ENCODE data around the gene NR2C2.
"Not testable (repeated sequence)": the region's sequence is repeated elsewhere in the genome, so short reads cannot be mapped to it uniquely, and the experiment has no call there.

NR2C2 gene

DNA sequence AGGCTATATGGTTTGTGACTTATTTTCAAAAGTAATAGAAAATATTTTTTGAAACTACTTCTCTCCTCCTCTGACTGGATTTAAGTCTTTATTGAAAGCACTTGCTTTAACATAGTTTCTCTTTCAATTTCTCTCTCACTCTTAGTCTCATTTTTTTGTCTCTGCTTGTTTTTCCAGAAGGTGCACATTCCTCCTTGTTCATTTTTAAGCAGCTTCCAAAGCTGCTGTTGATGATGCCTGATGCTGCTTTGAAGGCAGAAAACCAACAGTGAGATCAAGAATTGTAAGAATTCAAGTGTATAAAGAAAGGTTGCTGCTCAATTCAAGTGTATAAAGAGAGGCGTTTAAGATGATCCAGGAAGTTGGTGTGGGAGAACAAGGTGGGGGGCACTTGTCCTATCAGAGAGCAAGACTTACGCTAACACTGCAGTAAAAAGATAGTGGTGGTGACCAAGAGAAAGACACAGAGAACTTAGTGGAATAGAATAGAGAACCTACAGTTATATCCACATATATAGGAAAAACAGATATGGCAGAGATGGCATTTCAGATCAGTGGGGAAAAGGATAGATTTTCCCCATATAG lies 12.1 kb downstream of the NR2C2 start:
- DNase-seq (ENCODE audit: low read depth) = no peak

DNA sequence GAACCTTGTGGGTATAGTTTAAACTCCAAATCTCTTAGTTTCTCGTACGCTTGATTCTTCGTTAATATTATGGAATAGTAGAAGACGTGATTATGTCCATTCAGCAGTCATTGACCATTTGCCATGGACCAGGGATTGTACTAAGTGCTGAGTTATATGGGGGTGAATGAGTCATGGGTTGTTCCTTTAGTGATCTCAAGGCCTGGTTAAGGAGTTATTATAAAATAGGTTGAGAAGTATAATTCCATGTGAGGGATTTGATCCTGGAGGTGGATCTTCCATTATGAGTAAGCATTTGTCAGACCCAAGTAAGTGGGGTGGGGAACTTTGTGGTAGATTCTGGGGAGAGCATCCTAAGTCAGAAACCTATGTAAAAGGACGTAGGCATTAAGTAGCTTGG lies 15.4 kb downstream of the NR2C2 start:
- no peak for DNase-seq (ENCODE audit: low read depth)

DNA sequence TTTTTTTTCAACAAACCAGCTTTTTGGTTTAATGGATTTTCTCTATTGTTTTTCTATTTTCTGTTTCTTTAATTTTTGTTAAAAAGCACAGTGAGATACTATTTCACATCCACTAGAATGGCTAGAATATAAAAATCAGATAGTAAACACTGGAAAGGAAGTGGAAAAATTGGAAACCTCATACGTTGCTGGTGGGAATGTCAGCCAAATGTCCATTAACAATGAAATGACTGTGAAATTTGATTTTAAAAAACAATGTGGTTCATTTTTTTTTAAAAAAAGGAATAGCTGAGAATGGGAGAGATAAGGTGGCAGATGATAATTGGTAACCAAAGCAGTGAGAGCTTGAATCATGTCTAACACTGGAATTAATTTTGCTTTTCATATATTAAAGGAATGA lies 19.9 kb downstream of the NR2C2 start:
- no peak for DNase-seq (ENCODE audit: low read depth)

DNA sequence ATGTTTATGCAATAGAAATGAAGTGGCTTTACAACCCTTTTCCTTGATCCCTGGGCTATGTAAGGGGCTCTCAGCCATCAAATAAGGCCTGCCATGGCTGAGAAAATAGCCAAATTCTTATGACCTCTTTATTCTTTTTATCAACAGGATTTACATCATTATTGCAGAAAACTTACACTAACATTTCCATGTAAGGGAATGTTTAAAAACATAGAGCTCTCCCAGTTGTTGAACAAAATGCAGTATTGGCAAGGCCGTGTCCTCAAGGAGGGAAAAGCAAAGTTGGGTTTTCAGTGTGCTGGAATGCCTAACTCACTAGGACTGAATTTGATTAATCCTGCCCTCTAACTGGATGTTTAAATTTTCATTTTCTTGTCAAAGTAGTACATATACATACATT lies 22.3 kb downstream of the NR2C2 start:
- DNase-seq (ENCODE audit: low read depth) = no peak

DNA sequence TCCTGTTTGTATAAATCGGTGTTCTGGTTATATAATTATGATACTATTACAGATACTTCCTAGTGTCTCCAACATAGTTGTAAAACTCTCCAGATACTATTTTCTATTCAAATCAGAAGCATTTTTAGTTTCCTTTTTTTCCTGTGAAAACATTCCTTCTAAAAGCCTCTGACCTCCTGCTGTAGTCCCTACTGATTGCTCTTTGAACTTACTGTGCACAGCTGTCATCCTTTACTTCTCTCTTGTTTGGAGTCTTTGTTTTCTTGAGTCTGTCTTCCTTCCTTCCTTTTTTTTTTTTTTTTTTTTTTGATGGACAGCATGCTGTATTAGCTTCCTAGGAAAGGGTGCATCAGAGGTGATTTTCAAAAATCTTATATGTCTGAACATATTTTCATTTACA lies 28.9 kb downstream of the NR2C2 start:
- DNase-seq (ENCODE audit: low read depth) = no peak

DNA sequence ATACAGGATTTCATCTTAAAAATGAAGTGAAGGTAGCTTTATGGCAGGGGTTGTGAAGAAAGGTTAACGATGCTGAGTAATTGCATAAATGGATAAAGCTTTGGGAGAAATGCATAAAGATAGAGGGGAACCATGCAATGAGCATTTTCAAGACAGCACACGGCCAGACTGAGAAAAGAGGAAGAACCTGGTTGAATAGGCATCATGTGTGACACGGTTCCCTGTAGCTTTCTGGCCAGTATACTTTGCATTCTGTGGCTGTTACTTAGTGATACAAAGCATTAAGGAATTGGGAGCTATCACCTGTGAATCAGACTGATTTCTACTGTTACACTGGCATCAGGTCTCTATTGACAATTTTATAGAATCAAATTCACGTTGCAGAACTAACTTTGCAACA lies 33.3 kb downstream of the NR2C2 start:
- no peak for DNase-seq (ENCODE audit: low read depth)

DNA sequence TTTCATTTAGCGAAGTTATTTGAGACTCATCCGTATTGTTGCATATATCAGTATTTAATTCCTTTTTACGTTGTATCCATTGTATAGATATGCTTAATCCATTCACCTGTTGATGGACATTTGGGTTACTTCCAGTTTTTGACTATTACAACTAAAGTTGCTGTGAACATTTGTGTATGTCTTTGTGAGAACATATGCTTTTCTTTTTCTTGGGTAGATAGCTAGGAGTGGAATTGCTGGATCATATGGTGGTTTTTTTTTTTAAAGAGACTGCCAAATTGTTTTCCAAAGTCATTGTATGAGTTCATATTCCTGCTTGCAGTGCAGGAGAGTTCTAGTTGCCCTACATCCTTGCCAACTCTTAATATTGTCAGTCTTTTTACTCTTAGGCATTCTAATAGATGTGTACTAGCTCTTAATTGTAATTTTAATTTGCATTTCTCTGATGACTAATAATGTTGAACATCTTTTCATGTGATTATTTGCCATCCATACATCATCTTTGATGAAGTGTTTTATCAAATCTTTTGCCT lies 37.3 kb downstream of the NR2C2 start:
- no peak for DNase-seq (ENCODE audit: low read depth)

DNA sequence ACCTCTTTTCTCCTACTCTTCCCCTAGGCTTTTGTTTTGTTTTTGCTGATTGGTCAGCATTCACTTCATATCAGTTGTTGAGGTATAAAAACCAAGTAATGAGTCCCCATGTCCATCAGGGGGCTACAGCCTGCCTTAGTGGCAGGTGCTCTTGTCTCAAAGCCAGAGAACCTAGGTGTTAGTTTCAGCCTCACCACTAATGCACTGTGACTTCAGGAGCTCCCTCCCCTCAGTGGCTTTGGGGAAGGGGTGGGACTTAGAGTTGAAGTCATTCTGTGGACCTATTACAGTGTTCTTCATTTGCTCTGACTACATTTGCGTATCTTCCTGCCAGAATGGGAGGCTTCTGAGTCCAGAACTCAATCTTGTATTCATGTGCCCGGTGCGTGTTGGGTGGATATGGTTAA lies 41.6 kb downstream of the NR2C2 start:
- DNase-seq (ENCODE audit: low read depth) = no peak

DNA sequence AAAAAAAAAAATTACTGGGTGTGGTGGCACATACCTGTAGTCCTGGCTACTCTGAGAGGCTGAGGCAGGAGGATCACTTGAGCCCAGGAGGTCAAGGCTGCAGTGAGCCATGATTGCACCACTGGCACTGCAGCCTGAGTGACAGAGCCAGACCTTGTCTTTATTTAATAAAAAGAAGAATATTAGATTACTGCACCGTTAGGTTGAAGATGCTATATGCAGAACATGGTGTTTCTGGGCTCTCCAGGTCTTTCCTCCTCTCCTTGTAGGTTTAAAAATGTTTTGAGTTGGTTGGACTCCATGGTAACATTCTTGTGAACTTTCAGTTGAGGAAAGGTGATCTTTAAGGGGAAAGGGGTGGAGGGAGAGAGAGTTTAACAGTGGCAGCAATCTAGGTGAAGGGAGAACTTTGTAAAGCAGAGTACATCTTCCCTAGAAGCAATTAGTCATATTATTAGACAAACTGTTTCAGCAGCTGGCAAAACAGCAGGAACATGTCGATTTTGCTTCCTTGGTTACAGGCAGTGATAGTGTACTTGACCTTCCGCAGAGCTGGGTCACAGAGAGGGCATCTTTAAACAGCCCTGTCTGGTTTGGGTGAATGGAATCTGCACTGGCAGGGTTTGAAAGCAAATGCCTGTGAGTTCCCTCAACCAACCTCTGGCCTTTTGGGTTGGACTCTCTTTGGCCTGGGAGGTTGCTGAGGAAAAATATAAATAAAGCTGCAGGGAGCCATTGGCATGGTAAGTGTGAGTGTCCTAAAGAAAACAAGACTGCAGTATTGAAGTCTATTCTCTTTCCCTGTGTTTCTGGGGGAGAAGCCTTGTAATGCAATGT lies 42.8 kb downstream of the NR2C2 start:
- DNase-seq (ENCODE audit: low read depth) = no peak

DNA sequence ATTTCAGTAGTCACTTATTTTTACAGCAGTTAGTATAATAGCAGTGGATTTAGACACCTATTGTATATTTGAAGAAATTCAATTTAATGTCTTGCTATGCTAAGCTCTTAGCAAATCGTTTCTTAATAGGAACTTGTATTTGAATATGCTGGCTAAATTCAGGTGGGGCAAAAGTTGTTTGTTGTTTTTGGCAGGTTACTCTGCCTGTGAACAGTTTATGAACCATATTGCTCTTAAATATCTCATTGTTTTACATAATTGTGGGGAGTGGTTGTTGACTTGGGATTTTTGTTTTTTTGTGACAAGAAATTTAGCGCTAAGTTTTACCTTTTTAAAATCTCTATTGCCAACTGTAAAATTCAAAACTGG lies 43.4 kb downstream of the NR2C2 start:
- DNase-seq (ENCODE audit: low read depth) = no peak

DNA sequence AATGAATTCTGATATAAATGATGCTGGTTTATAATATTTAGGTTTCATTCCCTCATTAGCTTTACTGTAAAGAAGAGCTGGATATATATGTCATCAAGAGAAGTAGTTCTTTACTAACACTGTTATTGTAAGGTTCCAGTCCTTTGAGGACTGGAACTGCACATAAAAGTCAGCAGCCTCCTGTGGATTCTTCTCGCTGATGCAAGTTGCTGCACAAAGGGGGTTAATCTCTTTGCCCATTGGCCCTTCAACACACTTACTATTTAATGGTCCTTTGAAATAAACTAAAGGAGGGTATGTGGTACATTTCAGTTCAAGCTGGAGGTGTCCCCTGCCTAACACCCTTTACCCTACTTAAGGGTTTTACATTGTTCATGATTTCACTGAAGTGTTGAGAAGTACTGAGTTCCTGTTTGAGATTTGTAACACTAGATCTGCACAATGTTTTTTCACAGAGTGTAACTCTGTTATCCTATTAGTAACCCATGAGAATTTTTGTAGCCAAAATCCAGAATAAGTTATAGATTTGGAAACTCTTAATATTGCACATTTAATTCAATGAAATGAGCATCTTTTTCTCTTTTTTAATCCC lies 43.9 kb downstream of the NR2C2 start:
- DNase-seq (ENCODE audit: low read depth) = no peak

DNA sequence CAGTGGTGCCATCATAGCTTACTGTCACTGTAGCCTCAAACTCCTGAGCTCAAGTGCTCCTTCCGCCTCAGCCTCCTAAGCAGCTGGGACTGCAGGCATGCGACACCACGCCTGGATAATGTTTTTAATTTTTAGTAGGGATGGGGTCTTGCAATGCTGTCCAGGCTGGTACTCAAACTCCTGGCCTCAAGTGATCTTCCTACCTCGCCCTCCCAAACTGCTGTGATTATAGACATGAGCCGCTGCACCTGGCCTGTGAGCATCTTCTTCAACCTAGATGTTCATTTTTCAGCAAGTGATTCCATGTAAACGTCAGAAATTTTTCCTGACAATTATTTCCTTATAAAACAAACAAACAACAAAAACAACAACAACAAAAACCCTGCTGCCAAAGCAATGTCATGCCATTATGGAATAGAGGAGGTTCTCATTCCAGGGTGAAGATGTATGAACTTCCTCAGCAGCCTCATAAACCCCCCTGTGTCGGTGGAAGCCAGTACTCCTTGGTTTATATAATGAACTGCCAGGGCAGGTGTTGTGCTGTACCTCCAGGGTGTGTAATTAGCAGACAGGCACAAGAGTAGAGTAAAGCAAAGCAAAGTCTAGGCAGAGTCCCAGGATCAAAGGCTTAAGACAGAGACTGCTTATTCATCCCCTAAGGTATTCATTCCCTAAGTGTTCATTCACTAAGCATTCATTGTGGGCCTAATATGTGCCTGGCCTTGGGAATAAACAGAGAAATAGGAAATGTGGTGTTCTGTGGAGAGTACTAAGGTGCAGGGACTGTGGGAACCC lies 44.6 kb downstream of the NR2C2 start:
- DNase-seq (ENCODE audit: low read depth) = no peak

DNA sequence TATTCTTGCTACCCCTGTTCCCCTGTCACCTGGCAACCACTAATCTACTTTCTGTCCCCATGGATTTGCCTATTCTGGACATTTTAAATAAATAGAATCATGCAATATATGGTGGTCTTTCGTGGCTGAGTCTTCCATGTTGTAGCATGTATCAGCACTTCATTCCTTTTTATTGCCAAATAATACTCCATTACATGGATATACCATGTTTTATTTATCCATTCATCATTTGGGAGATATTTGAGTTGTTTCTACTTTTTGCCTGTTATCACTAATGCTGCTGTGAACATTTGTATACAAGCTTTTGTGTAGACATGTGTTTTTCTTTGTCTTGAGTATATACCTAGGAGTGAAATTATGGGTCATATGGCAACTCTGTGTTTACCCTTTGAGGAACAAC lies 50.6 kb downstream of the NR2C2 start:
- no peak for DNase-seq (ENCODE audit: low read depth)

DNA sequence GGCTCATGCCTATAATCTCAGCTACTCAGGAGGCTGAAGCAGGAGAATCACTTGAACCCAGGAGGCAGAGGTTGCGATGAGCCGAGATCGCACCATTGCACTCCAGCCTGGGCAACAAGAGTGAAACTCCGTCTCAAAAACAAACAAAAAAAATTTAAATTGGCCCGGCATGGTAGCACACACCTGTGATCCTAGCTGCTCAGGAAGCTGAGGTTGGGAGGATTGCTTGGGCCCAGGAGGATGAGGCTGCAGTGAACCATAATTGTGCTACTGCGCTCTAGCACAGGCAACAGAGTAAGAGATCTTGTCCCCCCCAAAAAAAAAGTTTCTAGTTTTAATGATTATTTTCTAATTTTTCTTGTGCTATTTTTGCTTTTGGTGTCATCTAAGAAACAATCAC lies 51.8 kb downstream of the NR2C2 start:
- DNase-seq (ENCODE audit: low read depth) = not testable (repeated sequence)

DNA sequence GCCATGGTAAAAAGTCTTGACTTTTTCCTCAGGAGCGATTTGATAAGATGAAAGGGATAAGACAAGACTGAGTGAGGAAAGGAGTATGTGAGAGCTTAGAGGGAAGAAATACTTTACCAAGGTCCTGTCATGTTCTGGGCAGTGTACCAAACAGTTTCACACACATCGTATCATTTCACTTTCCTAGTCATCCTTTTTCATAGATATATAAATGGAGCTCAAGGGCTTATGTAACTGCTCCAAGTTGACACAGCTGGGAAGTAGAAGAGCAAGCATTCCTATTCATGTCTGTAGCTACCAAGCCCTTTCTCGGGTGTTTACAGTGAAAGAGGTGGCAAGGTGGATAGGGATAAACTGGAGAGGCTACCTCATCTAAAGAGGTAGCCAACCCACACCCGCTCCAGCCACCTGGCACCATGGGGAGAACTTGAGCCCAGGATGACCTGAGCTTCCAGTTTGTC lies 60.3 kb downstream of the NR2C2 start:
- DNase-seq (ENCODE audit: low read depth) = no peak

DNA sequence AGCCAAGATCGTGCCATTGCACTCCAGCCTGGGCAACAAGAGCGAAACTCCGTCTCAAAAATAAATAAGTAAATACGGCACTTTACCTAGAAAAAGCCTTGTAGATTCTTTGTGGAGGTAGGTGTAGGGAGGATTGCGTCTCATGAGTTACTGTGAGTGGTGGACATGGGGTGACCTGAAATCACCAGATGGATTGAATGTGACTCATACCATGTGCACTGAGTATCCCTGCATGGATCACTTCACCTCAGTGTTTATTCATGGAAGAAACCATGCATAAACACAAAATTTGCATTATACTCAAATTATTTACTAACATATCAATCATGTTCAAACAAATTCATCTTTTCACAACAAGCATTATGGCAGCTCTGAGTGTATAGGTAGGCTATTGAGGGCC lies 61.8 kb downstream of the NR2C2 start:
- no peak for DNase-seq (ENCODE audit: low read depth)

DNA sequence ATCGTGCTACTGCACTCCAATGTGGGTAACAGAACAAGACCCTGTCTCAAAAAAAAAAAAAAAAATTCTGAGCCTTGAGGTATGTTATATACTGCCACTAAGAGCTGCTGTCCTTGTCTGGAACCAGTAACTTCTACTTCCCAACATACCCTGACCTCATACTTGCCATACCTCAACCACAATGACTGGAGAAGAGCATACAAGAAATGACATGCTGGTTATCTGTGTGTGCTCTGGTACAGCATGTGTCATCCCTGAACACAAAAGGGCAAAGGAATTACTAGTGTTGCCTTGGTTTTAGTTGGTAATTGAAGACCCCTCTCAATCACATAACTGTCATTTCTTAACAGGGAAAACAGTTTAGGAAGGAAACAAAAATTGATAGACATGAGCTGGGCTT lies 63.3 kb downstream of the NR2C2 start:
- no peak for DNase-seq (ENCODE audit: low read depth)

DNA sequence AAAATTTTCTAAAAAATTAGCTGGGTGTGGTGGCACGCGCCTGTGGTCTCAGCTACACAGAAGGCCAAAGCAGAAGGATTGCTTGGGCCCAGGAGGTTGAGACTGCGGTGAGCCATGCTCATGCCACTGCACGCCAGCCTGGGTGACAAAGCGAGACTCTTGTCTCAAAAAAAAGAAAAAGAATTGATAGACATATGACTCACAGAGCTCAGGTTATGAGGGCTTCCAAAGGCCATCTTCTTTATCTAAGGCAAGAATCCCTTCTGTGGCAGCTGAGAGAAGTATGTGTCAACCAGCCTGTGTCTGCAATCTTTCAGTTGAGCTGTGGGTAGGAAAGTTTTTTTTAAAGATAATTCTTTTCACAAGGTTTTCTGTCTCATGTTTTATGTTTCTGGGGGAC lies 63.8 kb downstream of the NR2C2 start:
- no peak for DNase-seq (ENCODE audit: low read depth)

DNA sequence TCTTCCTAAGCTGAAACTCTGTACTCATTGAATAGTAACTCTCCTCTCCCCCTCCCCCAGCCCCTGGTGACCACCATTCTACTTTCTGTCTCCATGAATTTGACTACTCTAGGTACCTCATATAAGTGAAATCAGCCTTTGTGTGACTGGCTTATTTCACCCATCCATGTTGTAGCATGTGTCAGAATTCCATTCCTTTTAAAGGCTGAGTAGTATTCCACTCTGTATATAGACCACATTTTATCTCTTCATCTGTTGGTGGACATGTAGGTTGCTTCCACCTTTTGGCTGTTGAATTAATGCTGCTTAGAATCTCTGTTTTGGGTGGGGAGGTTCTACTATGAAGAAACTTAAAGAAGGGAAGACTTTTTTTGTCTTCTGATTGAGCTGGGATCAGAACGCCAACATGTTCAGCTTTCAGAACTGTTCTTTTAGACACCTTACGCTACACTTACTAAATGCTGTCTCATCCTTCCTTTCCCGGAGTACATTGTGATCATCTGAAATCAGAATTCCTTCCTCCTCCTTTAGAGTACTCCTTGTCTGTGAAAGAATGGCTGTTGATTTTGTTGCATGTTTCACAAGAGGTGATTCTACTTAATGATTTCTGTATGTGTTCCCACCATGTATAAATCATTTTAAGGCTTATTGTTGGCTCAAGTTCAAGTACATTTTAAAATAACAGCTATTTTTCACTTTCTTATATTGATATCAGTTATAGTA lies 67.4 kb downstream of the NR2C2 start:
- no peak for DNase-seq (ENCODE audit: low read depth)

DNA sequence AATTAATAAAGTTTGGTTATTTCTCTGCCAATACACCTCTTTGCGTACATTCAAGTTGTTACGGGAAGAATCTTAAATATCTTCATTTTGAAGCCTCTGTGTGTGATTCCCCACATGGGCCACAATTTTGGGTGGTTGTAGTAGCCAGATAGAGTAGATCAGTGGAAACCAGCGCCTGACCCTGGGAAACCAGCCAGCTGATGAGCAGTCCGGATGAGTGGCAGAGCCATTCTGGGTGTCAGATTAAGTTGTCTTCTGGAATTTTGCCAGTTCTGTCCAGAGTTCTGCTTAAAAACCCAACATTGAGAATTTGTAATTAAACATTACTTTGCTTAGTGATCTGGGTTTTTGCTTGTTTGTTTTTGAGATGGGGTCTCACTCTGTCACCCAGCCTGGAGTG lies 68.1 kb downstream of the NR2C2 start:
- DNase-seq (ENCODE audit: low read depth) = no peak

DNA sequence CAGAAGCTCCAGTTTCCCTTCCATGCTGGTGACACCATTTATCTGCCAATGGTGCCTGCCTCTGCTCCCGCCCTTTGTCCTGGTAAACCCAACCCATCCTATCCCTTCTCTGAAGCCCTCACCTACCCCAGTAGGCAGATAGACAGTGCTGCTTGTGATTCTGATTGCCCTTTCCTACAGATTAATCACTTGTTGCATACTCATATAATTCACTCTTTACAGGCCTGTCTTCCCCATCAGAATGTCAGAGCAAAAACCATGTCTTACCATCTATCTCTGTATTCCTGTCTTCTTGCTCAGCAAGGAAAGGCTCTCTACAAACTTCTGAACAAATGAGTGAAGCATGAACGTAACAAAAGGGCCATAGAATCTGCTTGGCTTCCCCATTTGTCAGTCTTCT lies 69.8 kb downstream of the NR2C2 start:
- DNase-seq (ENCODE audit: low read depth) = no peak

DNA sequence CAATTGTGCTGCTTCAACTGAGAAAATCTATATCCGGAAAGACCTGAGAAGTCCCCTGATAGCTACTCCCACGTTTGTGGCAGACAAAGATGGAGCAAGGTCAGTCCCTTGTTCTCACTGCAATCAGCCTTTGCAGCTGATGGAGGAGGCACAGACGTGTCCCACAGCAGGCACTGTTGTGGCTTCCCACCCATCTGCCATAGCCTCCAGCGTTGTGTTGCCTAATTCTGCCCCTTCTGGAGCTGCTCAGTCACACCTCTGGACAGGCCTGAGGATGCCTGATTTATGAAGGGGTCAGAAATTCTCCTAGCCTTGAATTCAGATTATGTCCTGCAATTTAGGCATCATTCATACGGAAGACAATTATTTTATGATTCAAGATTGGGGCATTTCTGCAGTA lies 75.9 kb downstream of the NR2C2 start:
- no peak for DNase-seq (ENCODE audit: low read depth)

All from stimulated activated CD8-positive, alpha-beta memory T cell treated with anti-CD3 and anti-CD28 coated beads, Interleukin-12 subunit alpha, Interleukin-12 subunit beta, amount 100 ng/mL, for 1 hour (primary cell).